GM18909 (cell line): Measurements from ENCODE around the gene CSH1.
"Not testable (repeated sequence)": the region's sequence is repeated elsewhere in the genome, so short reads cannot be mapped to it uniquely, and the experiment has no call there.

ENCODE experiments used
- ATAC-seq: cut with Tn5 transposase; IDR thresholded peaks from one replicate; pipeline ENCODE4 v1.9.1; 2021; ENCODE audit warnings: mild to moderate bottlenecking; ENCODE audit not compliant: unreplicated experiment, poor library complexity

Gene CSH1

DNA sequence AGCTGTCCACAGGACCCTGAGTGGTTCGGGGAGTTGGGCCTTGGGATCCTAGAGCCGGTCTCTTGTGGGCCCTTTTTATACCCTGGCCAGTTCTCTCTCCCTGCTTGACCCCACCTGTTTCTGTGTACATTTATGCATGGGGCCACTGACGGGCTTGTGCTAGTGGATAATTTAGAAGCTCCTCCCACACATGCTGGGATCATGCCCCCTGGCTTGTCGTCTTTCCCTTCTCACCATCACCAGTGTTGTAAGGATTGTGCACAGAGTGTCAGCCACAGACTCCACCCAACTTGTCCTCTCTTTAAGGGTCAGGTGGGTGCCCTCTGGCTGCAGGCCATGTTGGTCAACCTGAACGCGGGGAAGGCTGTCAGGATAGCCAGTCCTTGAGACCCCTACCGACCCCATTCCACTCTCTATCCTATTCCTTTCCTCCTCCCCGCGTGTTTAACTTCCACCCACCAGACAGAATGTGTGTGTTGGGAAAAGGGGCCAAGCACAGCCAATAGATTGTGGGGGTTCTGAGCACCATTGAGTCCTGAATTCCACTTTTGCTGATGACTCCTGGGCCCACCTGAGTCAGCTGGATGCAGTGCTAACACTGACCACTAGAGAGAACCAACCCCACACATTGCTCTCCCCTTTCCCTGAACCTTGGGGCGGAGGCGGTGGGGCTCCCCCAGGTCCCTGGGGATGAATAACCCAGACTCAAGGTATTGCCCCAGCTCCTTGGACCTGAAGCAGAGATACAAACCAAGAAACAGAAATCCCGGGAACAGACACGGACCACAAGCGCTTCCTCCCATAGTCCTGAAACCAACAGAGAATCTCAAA lies at the start of gene CSH1:
TSS of gene CSH1 (minus strand) at position 51 of the 831 bp plus-strand sequence. CDS start 63 bp downstream, outside the sequence.
- not testable (repeated sequence) for ATAC-seq

DNA sequence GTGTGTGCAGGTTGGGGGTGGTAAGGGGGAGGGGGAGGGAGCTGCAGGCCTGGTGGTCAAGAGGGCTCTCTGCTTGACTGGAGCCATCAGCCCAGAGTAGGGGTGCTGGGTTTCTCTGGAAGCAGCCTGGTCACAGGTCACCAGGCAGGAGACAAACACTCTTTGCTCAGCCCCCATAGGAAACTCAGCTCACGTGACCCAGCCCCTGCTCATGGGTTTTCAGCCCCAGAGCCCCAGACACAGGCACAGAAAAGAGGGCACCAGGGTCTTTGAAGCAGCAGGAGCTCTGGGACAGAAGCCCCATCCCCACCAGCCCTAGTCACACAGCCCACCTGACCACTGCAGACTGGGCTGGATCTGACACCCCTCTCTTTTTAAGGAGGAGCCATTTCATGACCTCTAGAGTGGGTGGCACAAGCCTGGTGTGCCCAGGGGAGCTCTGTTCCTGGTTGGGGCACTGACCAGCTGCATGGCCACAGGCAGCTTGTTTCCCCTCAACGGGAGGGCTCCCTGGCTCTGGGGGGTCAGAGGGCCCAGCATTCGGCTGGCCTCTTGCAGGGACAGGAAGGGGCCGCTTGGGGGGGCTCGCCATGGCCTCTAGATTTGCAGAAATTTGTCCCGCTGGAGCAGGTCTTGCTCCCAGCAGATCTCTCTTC lies 49.5 kb upstream of the CSH1 start:
- peak; percentile 53 for ATAC-seq

DNA sequence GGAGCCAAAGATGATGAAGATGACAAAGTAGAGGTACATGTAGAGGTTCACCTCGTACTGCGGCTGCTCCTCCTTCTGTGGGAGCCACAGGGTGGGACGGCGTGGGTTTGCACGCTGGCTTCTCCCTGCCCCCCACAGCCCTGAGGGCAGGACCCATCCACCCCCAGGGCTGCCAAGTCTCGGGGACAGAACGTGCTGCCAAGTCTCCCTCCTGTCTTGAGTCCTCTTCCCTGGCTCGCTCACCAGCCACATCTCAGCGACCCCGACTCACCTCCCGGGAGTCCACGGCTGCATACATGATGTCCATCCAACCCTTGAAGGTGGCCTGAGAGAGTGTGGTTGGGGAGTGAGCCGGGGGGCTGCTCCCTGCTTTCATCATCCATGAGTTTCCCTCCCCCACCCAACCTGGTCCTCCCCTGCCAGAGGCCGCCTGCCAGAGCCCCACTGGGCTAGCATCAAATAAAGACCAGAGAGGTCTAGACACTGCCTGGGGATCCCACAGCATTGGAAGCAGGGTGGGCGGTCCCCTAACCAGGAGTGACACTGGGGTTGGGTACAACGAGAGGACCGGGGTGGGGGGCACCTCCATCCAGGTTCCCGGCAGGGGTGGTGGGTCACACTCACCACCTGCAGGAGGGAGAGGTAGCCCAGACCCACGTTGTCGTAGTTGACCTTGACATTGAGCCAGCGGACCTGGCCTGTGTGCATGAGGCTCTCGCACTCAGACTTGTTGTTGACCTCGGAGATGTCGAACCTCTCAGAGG lies 48.5 kb upstream of the CSH1 start:
- no peak for ATAC-seq

DNA sequence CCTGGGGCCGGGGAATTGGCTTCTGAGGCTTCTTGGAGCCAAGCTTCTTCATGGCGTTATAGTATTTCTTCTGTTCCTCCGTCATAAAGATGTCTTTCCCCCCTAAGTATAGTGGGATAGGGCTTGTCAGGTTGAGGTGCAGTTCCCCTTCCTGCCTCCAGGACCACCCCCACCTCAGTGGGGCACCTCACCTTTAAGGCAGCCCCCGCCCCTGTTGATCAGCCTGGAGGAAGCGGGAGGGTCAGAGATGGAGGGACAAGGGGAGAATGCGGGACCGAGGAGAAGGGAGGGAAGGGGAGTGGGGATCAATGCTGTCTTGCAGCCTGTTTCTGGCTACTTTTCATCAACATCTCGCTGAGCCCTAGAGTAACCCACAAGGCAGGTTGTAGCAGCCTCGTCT lies 47.4 kb upstream of the CSH1 start:
- no peak for ATAC-seq

DNA sequence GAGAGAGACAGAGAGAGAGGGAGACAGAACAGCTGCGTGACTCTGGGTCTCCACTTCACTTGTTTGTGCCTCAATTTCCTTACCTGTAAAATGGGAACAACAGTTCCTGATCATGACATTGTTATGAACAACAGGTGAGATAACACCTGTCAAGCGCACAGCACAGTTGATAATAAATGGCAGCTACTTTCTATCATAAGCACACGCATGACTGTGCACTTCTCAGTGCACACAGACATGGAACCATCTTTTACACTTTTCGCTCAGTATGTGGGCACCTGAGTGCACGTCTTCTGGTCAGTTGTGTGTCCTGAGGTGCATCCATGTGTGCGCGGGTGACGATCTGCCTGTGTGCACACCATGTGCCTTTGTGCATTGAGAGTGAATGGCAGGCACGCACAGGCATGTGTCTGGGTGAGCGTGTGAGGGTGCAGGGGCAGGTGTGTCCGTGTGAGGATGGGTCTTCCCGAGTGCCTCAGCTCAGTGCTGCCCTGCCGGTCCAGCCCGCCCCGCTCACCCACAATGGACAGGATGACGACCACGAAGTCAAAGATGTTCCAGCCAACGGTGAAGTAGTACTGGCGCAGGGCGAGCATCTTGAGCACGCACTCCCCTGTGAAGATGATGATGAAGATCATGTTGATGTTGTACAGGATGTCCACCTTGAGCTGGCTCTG lies 46.1 kb upstream of the CSH1 start:
- ATAC-seq = no peak

DNA sequence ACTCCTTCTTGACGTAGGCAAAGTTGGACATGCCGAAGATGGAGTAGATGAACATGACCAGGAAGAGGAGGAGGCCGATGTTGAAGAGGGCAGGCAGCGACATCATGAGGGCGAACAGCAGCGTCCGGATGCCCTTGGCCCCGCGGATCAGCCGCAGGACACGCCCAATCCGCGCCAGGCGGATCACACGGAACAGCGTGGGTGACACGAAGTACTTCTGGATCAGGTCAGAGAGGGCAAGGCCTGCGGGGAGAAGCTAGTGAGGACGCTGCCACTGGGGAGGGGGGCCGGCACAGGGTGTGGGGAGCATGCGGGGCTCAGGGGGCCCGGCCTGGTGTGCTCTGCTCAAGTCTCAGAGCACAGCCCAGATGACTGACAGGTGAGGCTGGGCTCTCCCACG lies 45.4 kb upstream of the CSH1 start:
- no peak for ATAC-seq

DNA sequence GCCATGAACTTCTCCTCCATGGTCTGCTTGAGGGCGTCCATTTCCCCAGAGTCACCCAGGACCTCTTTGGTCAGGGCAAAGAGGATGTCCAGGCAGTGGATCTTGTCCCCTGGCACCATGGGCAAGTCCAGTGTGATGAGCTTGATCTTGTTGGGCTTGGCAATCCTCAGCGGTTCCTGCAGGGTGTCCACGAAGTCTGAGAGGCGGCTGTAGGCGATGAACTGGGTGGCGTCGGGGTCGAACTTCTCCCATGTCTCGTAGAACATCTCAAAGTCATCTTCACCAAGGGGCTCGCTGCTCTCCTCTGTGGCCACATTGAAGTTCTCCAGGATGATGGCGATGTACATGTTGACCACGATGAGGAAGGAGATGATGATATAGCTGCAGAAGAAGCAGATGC lies 44.8 kb upstream of the CSH1 start:
- ATAC-seq = no peak

DNA sequence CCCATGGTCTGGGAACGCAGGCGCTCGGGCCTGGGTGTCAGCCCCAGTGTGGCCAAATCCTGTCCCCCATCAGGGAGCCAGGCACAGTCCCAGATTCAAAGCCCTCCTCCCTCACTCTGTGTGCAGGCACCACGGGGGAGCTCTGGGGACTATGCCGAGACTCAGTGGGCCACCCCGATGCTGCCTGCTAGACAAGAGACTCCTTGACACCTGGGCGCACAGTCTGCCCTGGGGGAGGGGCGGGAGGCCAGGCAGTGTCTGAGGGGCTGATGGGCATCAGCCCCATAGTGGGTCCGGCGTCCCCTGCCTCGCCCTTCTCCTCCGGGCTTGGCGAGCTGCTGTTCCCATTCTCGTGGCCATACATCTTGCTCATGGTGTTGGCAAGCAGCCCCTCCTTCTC lies 44.2 kb upstream of the CSH1 start:
- ATAC-seq = no peak

DNA sequence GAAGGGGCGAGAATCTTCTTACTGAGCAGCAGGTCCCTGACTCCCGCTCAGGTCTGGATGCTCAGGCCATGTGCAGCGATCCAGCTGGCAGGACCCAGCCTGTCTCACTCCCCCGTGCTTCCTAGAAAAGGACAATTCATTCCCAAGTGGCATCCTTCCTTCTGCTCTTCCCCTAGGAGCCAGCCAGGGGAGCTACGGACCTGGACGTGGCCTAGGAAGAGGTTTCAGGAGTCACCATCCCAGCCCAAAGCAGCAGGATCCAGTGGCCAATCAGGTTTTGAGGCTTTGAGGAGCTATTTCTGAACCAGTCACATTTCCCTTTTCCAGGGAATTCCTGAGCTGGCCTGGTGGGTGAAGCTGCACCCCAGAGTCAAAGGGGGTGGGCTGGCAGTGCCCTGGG lies 43.5 kb upstream of the CSH1 start:
- ATAC-seq = no peak

DNA sequence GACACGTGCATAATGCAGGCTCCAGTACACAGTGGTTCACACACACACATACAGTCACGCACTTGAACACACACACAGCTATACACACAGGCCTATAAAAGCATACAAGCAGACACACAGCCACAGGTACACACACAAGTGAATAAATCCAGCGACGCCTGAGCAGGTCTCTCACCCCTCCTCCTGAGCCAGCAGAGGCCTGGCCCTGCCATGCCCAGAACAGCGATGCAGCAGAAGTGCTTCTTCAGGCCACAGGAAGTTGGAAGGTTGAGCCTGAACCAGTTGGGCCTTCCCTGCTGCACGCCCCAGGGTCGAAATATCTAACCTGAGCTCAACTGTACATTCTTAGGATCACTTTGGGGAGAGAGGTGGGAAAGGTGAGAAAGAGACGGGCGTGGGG lies 43.0 kb upstream of the CSH1 start:
- no peak for ATAC-seq

DNA sequence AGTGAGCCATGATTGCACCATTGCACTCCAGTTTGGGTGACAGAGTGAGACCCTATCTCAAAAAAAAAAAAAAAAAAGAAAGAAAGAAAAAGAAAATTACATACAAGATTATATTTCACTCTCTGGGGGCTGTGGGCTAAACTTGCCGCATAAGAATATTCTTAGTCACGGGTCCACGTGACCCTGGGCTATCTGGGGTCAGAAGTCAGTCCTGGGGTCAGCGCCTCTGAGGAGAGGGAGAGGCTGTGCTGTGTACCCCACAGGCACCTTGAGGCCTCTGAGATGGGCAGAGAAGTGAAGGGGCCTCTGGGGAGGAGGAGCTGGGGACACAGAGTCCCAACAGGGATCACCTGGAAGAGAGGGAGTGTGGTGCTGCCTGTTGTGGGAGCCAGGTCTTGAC lies 41.5 kb upstream of the CSH1 start:
- no peak for ATAC-seq

DNA sequence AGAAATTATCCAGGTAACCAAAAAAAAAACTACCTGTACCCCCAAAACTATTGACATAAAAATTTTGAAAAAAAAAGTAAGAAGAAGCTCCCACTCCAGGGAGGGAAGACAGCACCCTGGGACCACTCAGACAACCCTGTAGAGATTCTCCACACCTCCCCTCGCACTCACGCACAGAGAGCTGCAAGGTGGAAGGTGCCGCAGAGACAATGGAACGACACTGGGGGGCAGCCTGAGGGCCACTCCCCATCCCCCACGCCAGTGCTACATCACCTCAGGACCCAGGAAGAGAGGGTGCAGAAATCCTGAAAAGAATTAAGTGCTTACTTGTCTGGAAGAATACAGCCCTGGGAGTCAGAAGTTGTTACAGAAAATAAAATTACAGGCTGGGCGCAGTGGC lies 40.9 kb upstream of the CSH1 start:
- no peak for ATAC-seq

DNA sequence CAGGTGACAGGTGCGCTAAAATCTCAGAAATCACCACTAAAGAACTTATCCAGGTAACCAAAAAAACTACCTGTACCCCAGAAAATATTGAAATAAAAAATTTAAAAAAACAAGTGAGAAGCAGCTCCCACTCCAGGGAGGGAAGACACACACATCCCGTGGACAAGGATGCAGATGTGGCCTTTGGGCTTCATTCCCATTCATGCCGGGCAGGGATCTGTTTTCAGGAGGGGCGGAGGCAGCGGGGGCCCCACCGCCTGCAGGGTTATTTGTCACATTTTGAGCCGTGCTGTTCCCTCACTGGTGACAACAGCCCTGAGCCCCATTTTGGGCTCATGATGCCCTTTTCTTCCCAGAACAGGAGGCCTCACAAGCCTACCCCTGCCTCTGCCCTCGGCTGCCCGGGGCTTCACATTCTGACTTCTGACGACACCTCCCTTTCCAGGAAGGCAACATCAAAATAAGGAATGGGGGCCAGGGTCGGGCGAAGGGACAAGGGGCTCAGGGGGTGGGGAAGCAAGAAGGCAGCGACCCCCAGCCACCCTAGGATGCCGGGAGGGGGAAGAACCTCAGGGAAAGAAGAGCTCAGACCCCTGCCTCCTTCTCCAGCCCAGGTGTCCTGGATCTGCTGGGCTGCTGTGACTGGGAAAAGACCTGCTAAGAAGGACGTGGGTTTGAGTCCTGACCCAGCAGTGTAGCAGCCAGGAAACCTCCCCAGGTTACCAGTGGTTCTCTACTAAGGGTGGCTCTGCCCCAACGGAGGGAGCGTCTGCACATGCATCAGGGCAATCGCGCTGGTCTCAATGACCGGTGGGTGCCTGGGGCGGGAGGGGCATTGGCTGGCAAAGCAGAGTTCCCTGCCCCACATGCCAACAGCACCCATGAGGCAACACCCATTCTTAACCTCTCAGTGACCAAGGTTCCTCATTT lies 38.1 kb upstream of the CSH1 start:
- no peak for ATAC-seq

DNA sequence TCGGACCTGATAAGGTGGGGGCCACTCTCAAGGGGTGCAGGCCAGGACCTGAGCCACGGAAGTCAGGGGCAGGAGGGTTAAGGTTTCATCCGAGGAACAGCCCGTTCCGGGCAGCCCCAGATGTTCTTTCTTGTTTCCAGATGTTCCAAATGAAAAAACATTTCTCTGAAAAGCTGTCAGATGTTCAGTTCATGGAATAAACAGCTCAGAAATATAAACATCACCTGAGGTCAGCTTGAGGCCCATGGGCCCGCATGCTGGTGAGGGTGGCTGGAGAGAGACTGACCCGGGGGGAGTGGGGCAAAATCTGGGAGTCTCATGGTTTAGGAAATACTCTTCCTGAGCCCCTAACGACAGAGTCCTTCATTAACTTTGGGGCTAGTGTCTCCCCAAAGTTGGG lies 37.2 kb upstream of the CSH1 start:
- no peak for ATAC-seq

DNA sequence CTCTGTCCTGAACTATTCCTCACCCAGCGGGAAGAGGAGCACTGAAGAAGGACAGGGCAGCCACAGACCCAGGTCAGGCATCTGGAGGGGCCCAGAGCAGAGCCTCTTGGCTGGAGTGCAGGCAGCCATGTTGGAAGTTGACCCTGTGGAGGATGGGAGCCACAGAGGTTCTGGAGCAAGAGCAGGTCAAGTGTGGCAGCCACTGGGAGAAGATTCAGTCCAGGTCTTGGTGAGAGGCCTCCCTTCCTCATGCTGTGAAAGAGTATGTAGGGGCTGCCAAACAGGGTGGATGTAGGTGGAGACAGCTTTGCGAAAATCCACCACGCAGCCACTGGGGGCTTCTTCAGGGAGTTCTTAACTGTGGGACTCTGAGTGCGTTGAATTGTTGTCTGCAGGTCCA lies 36.3 kb upstream of the CSH1 start:
- peak; percentile 8 for ATAC-seq

DNA sequence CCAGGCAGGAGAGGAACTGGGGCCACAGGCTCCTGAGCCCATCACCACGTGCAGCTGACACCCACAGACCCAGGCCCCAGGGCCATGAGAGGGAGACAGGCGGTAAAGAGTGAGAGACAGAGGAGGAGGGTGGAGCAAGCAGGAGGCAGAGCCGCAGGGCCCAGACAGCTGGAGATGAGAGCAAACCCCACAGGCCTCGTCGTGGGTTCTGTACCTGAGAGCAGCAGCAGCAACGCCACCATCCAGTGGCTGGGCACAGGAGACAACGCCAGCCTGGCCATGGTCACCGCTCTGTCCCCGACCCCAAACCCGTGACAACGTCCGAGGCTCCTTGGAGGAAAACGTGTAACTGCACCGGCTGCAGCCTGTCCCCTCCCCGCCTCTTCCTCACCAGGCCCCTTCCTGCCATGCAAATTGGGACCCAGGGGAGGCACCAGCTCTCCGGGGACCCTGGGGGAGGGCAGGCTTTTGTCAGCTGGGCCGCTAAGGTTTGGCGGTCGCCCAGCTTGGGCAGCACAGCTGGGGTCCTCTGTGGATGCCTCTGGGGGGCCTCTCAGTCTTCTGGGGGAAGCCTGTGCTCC lies 35.7 kb upstream of the CSH1 start, which contains the start of gene CD79B:
TSS of gene CD79B (minus strand) at position 351 of the 581 bp plus-strand sequence. CDS start at position 281, 70 bp downstream.
- peak; percentile 77 for ATAC-seq

DNA sequence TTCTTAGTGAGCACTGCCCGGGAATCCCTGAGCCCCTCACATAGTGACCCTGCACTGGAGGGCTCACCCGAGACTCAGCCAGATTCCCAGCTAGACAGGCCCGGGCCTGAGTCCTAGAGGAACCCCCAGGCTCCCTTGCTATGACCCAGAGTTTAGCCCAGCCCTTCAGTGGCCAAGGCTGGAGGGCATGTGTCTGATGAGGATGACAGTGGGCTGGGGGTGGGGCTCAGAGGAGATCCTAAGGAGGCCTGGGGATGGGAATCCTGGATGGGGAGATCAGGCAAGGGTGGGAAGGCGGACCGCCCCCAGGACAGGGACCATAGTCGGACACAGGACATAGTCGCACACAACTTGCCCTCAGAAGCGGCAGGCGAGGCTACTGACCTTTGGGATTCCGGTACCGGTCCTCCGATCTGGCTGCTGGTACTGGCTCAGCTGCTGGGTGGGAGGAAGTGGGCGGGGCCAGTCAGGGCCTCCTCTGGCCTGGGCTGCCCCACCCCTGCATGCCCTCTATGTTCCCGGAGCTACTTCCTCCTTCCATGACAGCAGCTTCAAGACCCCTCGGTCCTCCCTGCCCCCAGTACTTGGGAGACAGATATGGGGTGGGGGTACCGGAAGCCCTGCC lies 34.7 kb upstream of the CSH1 start:
- peak; percentile 47 for ATAC-seq

DNA sequence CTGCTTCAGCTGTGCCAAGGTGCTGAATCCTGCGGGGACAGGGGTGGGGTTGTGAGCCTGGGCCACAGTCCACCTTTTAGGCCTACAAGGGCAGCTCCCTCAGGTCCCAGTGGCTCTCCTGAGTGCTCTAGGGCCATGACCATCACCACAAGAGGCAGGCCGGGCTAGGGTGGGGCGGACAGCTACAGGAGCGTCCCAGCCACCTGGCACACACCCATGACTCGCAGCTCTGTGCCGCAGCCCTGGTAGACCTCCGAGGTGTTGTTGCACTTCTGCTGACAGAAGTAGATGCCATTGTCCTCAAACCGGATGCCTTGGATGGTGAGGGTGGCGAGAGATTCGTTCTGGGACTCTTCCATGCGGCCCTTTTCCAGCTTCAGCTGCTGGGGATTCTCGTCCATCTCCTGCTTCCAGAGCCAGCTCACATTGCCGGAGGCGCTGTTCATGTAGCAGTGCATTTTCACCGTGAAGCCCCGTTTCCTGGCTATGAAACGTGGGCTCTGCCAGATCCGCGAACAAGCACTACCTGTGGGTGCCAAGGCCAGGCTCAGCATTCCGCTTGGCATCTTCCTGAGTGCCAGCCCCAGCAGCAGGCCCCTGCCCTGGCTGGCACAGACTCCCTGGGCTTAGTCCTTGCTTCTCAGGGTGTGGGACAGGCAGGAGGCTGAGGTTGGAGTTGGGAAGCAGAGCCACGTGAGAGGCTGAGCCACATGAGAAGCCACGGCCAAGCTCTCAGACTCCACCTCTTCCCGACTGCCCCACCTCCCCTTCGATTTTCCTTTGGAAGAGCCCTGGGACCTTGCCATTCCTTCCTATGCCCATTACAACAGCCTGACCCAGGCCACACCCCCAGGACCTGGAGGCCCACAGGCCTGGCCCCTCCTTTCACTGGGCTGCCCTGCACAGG lies 33.7 kb upstream of the CSH1 start:
- no peak for ATAC-seq
